HEK293 (cell line): ENCODE data around the gene VSIG8.

Experiments used
- KLF8 ChIP-seq: fragments of 450-650 bp; formaldehyde crosslinking; IDR thresholded peaks from 2 replicates; pipeline ENCODE4 v1.5.1; 2016; ENCODE audit warnings: missing biosample characterization, missing genetic modification characterization
- MZF1 ChIP-seq: fragments of 450-650 bp; formaldehyde crosslinking; IDR thresholded peaks from 2 replicates; pipeline ENCODE4 v1.5.1; 2017; ENCODE audit warnings: missing biosample characterization, missing genetic modification characterization, borderline replicate concordance
- PBX3 ChIP-seq: sonication (generic); formaldehyde crosslinking; IDR thresholded peaks from 2 replicates; pipeline ENCODE4 v1.8.1; 2022; ENCODE audit warnings: mild to moderate bottlenecking, moderate library complexity, missing genetic modification reagents
- SCRT1 ChIP-seq: fragments of 450-650 bp; formaldehyde crosslinking; IDR thresholded peaks from 2 replicates; pipeline ENCODE4 v1.5.1; 2016; ENCODE audit warnings: missing biosample characterization, missing genetic modification characterization, borderline replicate concordance
- SETDB1 ChIP-seq: IDR thresholded peaks from one replicate; pipeline ENCODE4 v1.6.1; 2017; ENCODE audit warnings: mild to moderate bottlenecking, low read length, moderate library complexity, mixed read lengths; ENCODE audit not compliant: insufficient read length
- SP2 ChIP-seq: fragments of 450-650 bp; formaldehyde crosslinking; IDR thresholded peaks from 2 replicates; pipeline ENCODE4 v1.5.1; 2016; ENCODE audit warnings: missing biosample characterization, missing genetic modification characterization
- ZBTB10 ChIP-seq: fragments of 450-650 bp; formaldehyde crosslinking; IDR thresholded peaks from 2 replicates; pipeline ENCODE4 v1.5.1; 2016; ENCODE audit warnings: missing biosample characterization, missing genetic modification characterization
- ZFHX2 ChIP-seq: fragments of 450-650 bp; formaldehyde crosslinking; conservative IDR thresholded peaks from 2 replicates; pipeline ENCODE4 v1.5.1; 2016; ENCODE audit warnings: missing biosample characterization, missing genetic modification characterization
- ZNF2 ChIP-seq: fragments of 450-650 bp; formaldehyde crosslinking; IDR thresholded peaks from 2 replicates; pipeline ENCODE4 v1.5.1; 2016; ENCODE audit warnings: missing biosample characterization, missing genetic modification characterization
- ZNF37A ChIP-seq: fragments of 450-650 bp; IDR thresholded peaks from 2 replicates; pipeline ENCODE4 v1.5.1; 2018; ENCODE audit warnings: missing biosample characterization, missing genetic modification characterization
- ZNF391 ChIP-seq: fragments of 450-650 bp; formaldehyde crosslinking; IDR thresholded peaks from 2 replicates; pipeline ENCODE4 v1.5.1; 2016; ENCODE audit warnings: low read depth, missing biosample characterization, missing genetic modification characterization, borderline replicate concordance
- ZNF398 ChIP-seq: fragments of 450-650 bp; formaldehyde crosslinking; IDR thresholded peaks from 2 replicates; pipeline ENCODE4 v1.5.1; 2017; ENCODE audit warnings: missing biosample characterization, missing genetic modification characterization
- ZNF426 ChIP-seq: fragments of 450-650 bp; formaldehyde crosslinking; IDR thresholded peaks from 2 replicates; pipeline ENCODE4 v1.5.1; 2017; ENCODE audit warnings: missing biosample characterization, missing genetic modification characterization, mild to moderate bottlenecking, inconsistent platforms, moderate library complexity
- ZNF48 ChIP-seq: fragments of 450-650 bp; formaldehyde crosslinking; IDR thresholded peaks from 2 replicates; pipeline ENCODE4 v1.5.1; 2016; ENCODE audit warnings: missing biosample characterization, missing genetic modification characterization
- ZNF514 ChIP-seq: fragments of 450-650 bp; formaldehyde crosslinking; IDR thresholded peaks from 2 replicates; pipeline ENCODE4 v1.5.1; 2016; ENCODE audit warnings: missing biosample characterization, missing genetic modification characterization
- ZNF558 ChIP-seq: fragments of 450-650 bp; formaldehyde crosslinking; IDR thresholded peaks from 2 replicates; pipeline ENCODE4 v1.5.1; 2016; ENCODE audit warnings: missing biosample characterization, missing genetic modification characterization
- ZNF560 ChIP-seq: fragments of 450-650 bp; formaldehyde crosslinking; IDR thresholded peaks from 2 replicates; pipeline ENCODE4 v1.5.1; 2017; ENCODE audit warnings: missing biosample characterization, missing genetic modification characterization, borderline replicate concordance
- ZNF571 ChIP-seq: fragments of 450-650 bp; formaldehyde crosslinking; IDR thresholded peaks from 2 replicates; pipeline ENCODE4 v1.5.0; 2017; ENCODE audit warnings: missing biosample characterization, missing genetic modification characterization
- ZNF580 ChIP-seq: fragments of 450-650 bp; formaldehyde crosslinking; IDR thresholded peaks from 2 replicates; pipeline ENCODE4 v1.5.1; 2016; ENCODE audit warnings: missing biosample characterization, missing genetic modification characterization
- ZNF596 ChIP-seq: fragments of 450-650 bp; IDR thresholded peaks from 2 replicates; pipeline ENCODE4 v1.5.0; 2018; ENCODE audit warnings: missing biosample characterization, mild to moderate bottlenecking, missing genetic modification characterization, moderate library complexity
- ZNF600 ChIP-seq: fragments of 450-650 bp; formaldehyde crosslinking; IDR thresholded peaks from 2 replicates; pipeline ENCODE4 v1.5.1; 2016; ENCODE audit warnings: missing biosample characterization, missing genetic modification characterization
- ZNF658 ChIP-seq: fragments of 450-650 bp; formaldehyde crosslinking; IDR thresholded peaks from 2 replicates; pipeline ENCODE4; 2016; ENCODE audit warnings: missing biosample characterization, missing genetic modification characterization
- ZNF664 ChIP-seq: fragments of 450-650 bp; formaldehyde crosslinking; IDR thresholded peaks from 2 replicates; pipeline ENCODE4 v1.5.1; 2016; ENCODE audit warnings: missing biosample characterization, missing genetic modification characterization
- ZNF677 ChIP-seq: fragments of 450-650 bp; IDR thresholded peaks from 2 replicates; pipeline ENCODE4 v1.5.0; 2018; ENCODE audit warnings: missing biosample characterization, mild to moderate bottlenecking, missing genetic modification characterization, moderate library complexity
- ZNF768 ChIP-seq: fragments of 450-650 bp; formaldehyde crosslinking; IDR thresholded peaks from 2 replicates; pipeline ENCODE4 v1.5.1; 2018; ENCODE audit warnings: missing biosample characterization, mild to moderate bottlenecking, missing genetic modification characterization
- ZNF777 ChIP-seq: fragments of 450-650 bp; formaldehyde crosslinking; IDR thresholded peaks from 2 replicates; pipeline ENCODE4 v1.5.1; 2017; ENCODE audit warnings: missing biosample characterization, missing genetic modification characterization, borderline replicate concordance
- TF ChIP-seq, protein P1 (sequence below): fragments of 450-650 bp; formaldehyde crosslinking; IDR thresholded peaks from 2 replicates; pipeline ENCODE4 v1.5.1; 2016; ENCODE audit warnings: missing biosample characterization, missing genetic modification characterization
- TF ChIP-seq, protein P2 (sequence below): fragments of 450-650 bp; formaldehyde crosslinking; IDR thresholded peaks from 2 replicates; pipeline ENCODE4 v1.5.1; 2016; ENCODE audit warnings: missing biosample characterization, missing genetic modification characterization

Gene VSIG8

DNA sequence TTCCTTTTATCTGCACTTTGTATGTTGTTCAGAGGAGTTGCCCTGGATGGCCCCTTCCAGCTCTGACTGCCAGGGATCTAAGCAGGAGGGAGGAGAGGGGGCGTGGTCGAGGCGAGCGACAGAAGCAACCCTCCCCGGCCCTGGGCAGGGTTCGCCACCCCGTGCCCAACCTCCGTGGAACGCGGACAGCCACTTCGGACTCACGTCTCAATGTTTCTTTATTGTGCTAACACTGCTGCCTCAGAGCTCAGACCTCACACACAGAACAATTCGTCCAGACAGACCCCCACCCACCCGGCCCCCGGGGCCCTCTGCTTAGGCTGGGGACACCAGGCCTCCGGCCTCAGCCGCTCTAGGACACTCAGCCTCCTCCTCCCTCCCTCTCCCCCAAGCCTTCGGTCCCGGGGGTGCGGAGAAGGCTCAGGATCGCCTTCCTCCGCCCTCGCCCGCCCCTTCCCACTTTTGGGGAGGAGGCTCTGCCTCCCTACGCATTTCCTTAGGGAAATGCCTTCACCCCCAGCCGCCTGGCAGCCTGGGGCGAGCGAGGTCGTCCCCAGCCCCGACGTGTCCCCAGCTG is 8.3 kb downstream of the VSIG8 start (continued):
- TF ChIP-seq ZNF777 (tag by site-specific recombination) = peak; percentile 91
- 0 out of 2 replicates have a peak, but pooled peaks have one; percentile 11 for TF ChIP-seq PBX3 (CRISPR knock-in tag)
- TF ChIP-seq SCRT1 = no peak
- no peak for TF ChIP-seq ZNF571
- TF ChIP-seq ZNF600 (tag by site-specific recombination) = no peak
- no peak for TF ChIP-seq SETDB1
- TF ChIP-seq ZBTB10 (tag by site-specific recombination) = no peak
- TF ChIP-seq SP2 = peak; percentile 67
- no peak for TF ChIP-seq ZNF426 (tag by site-specific recombination)
- TF ChIP-seq ZNF391 (tag by site-specific recombination) = no peak
- no peak for TF ChIP-seq MZF1 (tag by site-specific recombination)
- peak; percentile 60 for TF ChIP-seq ZNF398
- peak; percentile 87 for TF ChIP-seq ZFHX2 (tag by site-specific recombination)
- TF ChIP-seq ZNF768 = no peak
- TF ChIP-seq ZNF514 (tag by site-specific recombination) = no peak
- TF ChIP-seq ZNF658 = no peak
- TF ChIP-seq ZNF664 (tag by site-specific recombination) = no peak
- TF ChIP-seq, protein P1, sequence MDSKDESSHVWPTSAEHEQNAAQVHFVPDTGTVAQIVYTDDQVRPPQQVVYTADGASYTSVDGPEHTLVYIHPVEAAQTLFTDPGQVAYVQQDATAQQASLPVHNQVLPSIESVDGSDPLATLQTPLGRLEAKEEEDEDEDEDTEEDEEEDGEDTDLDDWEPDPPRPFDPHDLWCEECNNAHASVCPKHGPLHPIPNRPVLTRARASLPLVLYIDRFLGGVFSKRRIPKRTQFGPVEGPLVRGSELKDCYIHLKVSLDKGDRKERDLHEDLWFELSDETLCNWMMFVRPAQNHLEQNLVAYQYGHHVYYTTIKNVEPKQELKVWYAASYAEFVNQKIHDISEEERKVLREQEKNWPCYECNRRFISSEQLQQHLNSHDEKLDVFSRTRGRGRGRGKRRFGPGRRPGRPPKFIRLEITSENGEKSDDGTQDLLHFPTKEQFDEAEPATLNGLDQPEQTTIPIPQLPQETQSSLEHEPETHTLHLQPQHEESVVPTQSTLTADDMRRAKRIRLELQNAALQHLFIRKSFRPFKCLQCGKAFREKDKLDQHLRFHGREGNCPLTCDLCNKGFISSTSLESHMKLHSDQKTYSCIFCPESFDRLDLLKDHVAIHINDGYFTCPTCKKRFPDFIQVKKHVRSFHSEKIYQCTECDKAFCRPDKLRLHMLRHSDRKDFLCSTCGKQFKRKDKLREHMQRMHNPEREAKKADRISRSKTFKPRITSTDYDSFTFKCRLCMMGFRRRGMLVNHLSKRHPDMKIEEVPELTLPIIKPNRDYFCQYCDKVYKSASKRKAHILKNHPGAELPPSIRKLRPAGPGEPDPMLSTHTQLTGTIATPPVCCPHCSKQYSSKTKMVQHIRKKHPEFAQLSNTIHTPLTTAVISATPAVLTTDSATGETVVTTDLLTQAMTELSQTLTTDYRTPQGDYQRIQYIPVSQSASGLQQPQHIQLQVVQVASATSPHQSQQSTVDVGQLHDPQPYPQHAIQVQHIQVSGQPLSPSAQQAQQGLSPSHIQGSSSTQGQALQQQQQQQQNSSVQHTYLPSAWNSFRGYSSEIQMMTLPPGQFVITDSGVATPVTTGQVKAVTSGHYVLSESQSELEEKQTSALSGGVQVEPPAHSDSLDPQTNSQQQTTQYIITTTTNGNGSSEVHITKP (tag by site-specific recombination) = peak; percentile 46; the same call in 1 of the 2 replicates
- TF ChIP-seq ZNF580 = no peak
- TF ChIP-seq ZNF37A (tag by site-specific recombination) = no peak
- TF ChIP-seq, protein P2, sequence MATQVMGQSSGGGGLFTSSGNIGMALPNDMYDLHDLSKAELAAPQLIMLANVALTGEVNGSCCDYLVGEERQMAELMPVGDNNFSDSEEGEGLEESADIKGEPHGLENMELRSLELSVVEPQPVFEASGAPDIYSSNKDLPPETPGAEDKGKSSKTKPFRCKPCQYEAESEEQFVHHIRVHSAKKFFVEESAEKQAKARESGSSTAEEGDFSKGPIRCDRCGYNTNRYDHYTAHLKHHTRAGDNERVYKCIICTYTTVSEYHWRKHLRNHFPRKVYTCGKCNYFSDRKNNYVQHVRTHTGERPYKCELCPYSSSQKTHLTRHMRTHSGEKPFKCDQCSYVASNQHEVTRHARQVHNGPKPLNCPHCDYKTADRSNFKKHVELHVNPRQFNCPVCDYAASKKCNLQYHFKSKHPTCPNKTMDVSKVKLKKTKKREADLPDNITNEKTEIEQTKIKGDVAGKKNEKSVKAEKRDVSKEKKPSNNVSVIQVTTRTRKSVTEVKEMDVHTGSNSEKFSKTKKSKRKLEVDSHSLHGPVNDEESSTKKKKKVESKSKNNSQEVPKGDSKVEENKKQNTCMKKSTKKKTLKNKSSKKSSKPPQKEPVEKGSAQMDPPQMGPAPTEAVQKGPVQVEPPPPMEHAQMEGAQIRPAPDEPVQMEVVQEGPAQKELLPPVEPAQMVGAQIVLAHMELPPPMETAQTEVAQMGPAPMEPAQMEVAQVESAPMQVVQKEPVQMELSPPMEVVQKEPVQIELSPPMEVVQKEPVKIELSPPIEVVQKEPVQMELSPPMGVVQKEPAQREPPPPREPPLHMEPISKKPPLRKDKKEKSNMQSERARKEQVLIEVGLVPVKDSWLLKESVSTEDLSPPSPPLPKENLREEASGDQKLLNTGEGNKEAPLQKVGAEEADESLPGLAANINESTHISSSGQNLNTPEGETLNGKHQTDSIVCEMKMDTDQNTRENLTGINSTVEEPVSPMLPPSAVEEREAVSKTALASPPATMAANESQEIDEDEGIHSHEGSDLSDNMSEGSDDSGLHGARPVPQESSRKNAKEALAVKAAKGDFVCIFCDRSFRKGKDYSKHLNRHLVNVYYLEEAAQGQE = no peak
- no peak for TF ChIP-seq ZNF48 (tag by site-specific recombination)
- peak; percentile 42; the same call in 1 of the 2 replicates for TF ChIP-seq KLF8 (tag by site-specific recombination)
- no peak for TF ChIP-seq ZNF677
- no peak for TF ChIP-seq ZNF560
- TF ChIP-seq ZNF558 = no peak
- TF ChIP-seq ZNF596 = no peak
- no peak for TF ChIP-seq ZNF2
